Heart left ventricle (tissue), 16 donors: ENCODE measurements around the gene GRB14. TPM values are rescaled to one million over a fixed set of nuclear protein-coding genes. Genes with fewer than 3 reads are reported as not detected.
A peak's percentile ranks its signal among the peaks of the same experiment; 100 is the strongest.

Source experiments
- ATAC-seq, 4 donors: fragments of 200-7000 bp; cut with Tn5 transposase; one replicate each; pipeline ENCODE4 v1.9.1; 2020 to 2022; ENCODE audit warnings: moderate library complexity in 4 of 4, mild to moderate bottlenecking in 3 of 4, moderate number of reproducible peaks in 1 of 4
- DNase-seq, 5 donors: peaks; one replicate each; pipeline ENCODE4 v3.0.0-alpha.2; 2020
- H3K27ac ChIP-seq, 12 donors: fragments of 200-600 bp; sonication (generic) in 4 of 12; one replicate each; pipeline versions ENCODE4 v1.5.0 to v1.8.0; 2016 to 2022; ENCODE audit warnings: mild to moderate bottlenecking in 2 of 12
- H3K27me3 ChIP-seq, 9 donors: fragments of 200-600 bp; sonication (generic) in 2 of 9; one replicate each; pipeline versions ENCODE4 v1.5.1 to v1.8.0; 2016 to 2022; ENCODE audit warnings: mild to moderate bottlenecking in 3 of 9
- H3K36me3 ChIP-seq, 9 donors: fragments of 200-600 bp; sonication (generic) in 2 of 9; one replicate each; pipeline versions ENCODE4 v1.5.0 to v1.8.0; 2018 to 2022; ENCODE audit warnings: mild to moderate bottlenecking in 2 of 9
- H3K4me1 ChIP-seq, 12 donors: fragments of 200-600 bp; sonication (generic) in 4 of 12; one replicate each; pipeline versions ENCODE4 v1.5.0 to v1.8.0; 2016 to 2022; ENCODE audit warnings: mild to moderate bottlenecking in 3 of 12
- H3K4me3 ChIP-seq, 12 donors: fragments of 200-600 bp; sonication (generic) in 4 of 12; one replicate each; pipeline versions ENCODE4 v1.5.0 to v1.8.0; 2017 to 2022; ENCODE audit warnings: mild to moderate bottlenecking in 9 of 12, moderate library complexity in 4 of 12
- H3K9me3 ChIP-seq, 12 donors: fragments of 200-600 bp; sonication (generic) in 4 of 12; one replicate each; pipeline versions ENCODE4 v1.5.0 to v1.8.0; 2016 to 2022; ENCODE audit warnings: mild to moderate bottlenecking in 1 of 12
- POLR2A ChIP-seq, 2 donors: fragments of 450-650 bp; IDR thresholded peaks; one replicate each; pipeline ENCODE4 v1.6.1; 2017; ENCODE audit warnings: antibody characterized with exemption in 2 of 2, mild to moderate bottlenecking in 2 of 2, moderate library complexity in 2 of 2
- WGBS, 4 donors: extraction: QIAGEN DNeasy Blood & Tissue Kit in 2 of 4; methylation state at CpG; one replicate each; pipeline versions ENCODE4 v1.1.5 to v1.1.7; 2013 to 2018; 5-methylcytosine and 5-hydroxymethylcytosine counted together
- intact Hi-C, 10 donors: fragments of 100-400 bp; cut with DNase I; formaldehyde crosslinking; loops; one replicate each; pipeline versions ENCODE4 v1.11.1 to v1.14.2; 2022
- polyA plus RNA-seq, 2 donors: library from polyadenylated mRNA; stranded (reverse); fragments of 200-250 nt; gene quantifications; one replicate each; pipeline ENCODE4 v1.2.3, GENCODE V29; 2013
- total RNA-seq, 9 donors: library from RNA; depleted of rRNA in 2 of 9; stranded (reverse); fragments of >200 nt in 2 of 9; fragmentation: NEBNext Ultra II Directional in 3 of 9; extraction: Animal tissue kit (Norgen Biotek cat#: 25700) in 3 of 9; gene quantifications; one replicate each; pipeline versions ENCODE4 v1.1.0 to v1.2.4, GENCODE V29; 2016 to 2023
- TF ChIP-seq, protein P1 (sequence below), 12 donors: fragments of 200-600 bp; sonication (generic) in 4 of 12; IDR thresholded peaks; one replicate each; pipeline versions ENCODE4 v1.5.0 to v1.8.0; 2018 to 2022; ENCODE audit warnings: antibody characterized with exemption in 12 of 12, mild to moderate bottlenecking in 5 of 12
- donor health status: ischemic (EF 13 %, LVEDD 7.1; RV severe dilation, severe dysfunction).
- donor health status: healthy with polysubstance abuse.
- donor health status: DM: no; HTN: yes; CAD: no.
- donor health status: DM: no; HTN: no; CAD: no.
- donor health status: ischemic (EF 25% LVEDD 6.9; RV normal size, moderate dysfunction).
- donor health status: ischemic (EF 25% LVEDD 5.7; RV mildly dilated, moderate dysfunction).
- donor health status: healthy.
- donor health status: DM: yes; HTN: yes; CAD: no.
- donor health status: ischemic (EF 35%, LVEDD 5.7; RV mildly dilated, moderate dysfunction).
- donor health status: nonischemic (EF 11% LVEDD 7.7; RV severe dilation, severe dysfunction).
- donor health status: DM: yes; HTN: yes; CAD: no.
- donor health status: PGD.
- donor health status: ischemic (EF 29% LVEDD 5.4; RV normal size, mild dysfunction).
- donor health status: nonischemic (EF 23%, LVEDD 6.1; RV moderate dilation, normal function).

The GRB14 gene
- total and polyA plus RNA-seq, 11 donors = 2.7 to 42.3 (median 13.3) TPM

DNA sequence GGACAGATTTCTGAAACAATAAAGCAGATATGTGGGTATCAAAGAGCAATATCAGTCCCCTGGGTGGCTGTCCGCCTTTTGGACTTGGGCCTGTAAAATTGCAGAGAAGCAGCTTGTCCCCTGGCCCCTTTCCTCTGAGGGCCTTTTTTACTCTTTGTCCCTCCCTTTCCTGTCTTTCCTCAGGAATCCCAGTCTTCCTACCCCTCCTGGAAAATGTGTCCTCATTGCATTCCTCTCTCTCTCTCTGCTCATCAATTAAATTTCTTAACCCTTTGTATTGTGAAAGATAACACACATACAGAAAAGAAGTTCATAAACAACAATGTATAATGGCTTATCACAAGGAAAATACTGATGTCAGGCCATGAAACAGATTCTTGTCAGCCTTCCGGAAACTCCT lies 3.0 kb upstream of the GRB14 start:
- peaks cover 0 to 11% (median 0%) of the 10 kb centered on the region in 12 donors for H3K4me1 ChIP-seq
- DNase-seq (no peak), ATAC-seq (no peak)
- H3K4me3 ChIP-seq = no peak overlapping the region
- intact Hi-C loops = loop anchor here in 1 of 10 donors (5.0 kb wide), 1 partner anchor 98 kb away; no protein-coding TSS in a partner anchor
- no peak for TF ChIP-seq POLR2A (IDR thresholded peaks at IDR 0.05)
- TF ChIP-seq, protein P1, sequence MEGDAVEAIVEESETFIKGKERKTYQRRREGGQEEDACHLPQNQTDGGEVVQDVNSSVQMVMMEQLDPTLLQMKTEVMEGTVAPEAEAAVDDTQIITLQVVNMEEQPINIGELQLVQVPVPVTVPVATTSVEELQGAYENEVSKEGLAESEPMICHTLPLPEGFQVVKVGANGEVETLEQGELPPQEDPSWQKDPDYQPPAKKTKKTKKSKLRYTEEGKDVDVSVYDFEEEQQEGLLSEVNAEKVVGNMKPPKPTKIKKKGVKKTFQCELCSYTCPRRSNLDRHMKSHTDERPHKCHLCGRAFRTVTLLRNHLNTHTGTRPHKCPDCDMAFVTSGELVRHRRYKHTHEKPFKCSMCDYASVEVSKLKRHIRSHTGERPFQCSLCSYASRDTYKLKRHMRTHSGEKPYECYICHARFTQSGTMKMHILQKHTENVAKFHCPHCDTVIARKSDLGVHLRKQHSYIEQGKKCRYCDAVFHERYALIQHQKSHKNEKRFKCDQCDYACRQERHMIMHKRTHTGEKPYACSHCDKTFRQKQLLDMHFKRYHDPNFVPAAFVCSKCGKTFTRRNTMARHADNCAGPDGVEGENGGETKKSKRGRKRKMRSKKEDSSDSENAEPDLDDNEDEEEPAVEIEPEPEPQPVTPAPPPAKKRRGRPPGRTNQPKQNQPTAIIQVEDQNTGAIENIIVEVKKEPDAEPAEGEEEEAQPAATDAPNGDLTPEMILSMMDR (IDR thresholded peaks at IDR 0.05) = no peak
- 62 to 71% (median 66%) methylated on average over 2 of the region's 2 CpGs for WGBS, 4 donors
- H3K36me3 ChIP-seq = no peaks in the 10 kb centered on the region
- H3K27me3 ChIP-seq = peaks cover 0 to 24% (median 0%) of the 10 kb centered on the region in 9 donors
- peaks cover 0 to 4% (median 0%) of the 10 kb centered on the region in 12 donors for H3K9me3 ChIP-seq
- H3K27ac ChIP-seq = no peak overlapping the region

DNA sequence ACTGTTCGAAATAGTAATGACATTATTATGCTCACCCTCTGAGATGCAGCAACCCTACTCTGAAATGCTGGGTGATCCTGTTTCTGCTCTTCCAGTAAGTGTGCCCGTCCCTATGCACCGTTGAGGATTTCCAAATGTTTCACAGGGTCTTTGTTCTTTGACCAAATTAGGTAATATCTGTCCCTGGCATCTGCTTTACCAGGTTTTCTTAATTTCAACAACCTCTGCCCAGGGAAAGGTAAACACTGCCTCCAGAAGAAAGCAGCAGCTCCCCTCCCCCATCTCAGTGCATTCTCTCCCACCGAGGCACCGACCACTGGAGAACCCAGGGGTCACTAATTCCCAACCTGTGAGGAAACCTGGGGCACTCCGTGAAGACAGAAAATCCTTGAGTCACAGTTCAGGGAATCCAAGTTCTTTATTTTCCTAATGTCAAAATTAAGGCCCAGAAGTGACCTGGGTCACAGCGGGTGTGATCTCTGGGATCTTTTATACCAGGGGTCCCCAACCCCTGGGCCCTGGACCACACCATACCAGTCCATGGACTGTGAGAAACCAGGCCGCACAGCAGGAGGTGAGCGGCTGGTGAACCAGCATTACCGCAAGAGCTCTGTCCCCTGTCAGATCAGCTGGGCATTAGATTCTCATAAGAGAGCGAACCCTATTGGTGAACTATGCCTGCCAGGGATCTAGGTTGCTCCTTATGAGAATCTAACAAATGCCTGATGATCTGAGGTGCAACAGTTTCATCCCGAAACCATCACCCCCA lies 1.2 kb upstream of the GRB14 start:
- intact Hi-C loops = loop anchor here in 1 of 10 donors (5.0 kb wide), 1 partner anchor 100 kb away; no protein-coding TSS in a partner anchor
- WGBS, 4 donors = 86 to 90% (median 86%) methylated on average over 12 of the region's 12 CpGs
- DNase-seq (no peak), ATAC-seq (no peak)
- H3K27me3 ChIP-seq = peaks cover 0 to 24% (median 0%) of the 10 kb centered on the region in 9 donors
- no peak overlapping the region for H3K4me3 ChIP-seq
- no peaks in the 10 kb centered on the region for H3K36me3 ChIP-seq
- no peak overlapping the region for H3K27ac ChIP-seq
- TF ChIP-seq, protein P1 (IDR thresholded peaks at IDR 0.05) = no peak
- TF ChIP-seq POLR2A (IDR thresholded peaks at IDR 0.05) = no peak
- H3K9me3 ChIP-seq = no peaks in the 10 kb centered on the region
- peaks cover 0 to 11% (median 0%) of the 10 kb centered on the region in 12 donors for H3K4me1 ChIP-seq

GRCh38 chr2:164621764-164622105 lies 453 bp upstream of the GRB14 start:
- Histone ChIP-seq H3K27me3 (peaks cover 0 to 24% (median 0%) of the 10 kb centered on the region in 9 donors), H3K4me3 (peak overlapping the region; percentile 15 to 84 (median 68)), H3K9me3 (no peaks in the 10 kb centered on the region), H3K4me1 (peaks cover 0 to 11% (median 0%) of the 10 kb centered on the region in 12 donors), H3K27ac (peak overlapping the region in 5 of 12 donors; percentile 24 to 79 (median 53)), H3K36me3 (no peaks in the 10 kb centered on the region)
- ATAC-seq (peak in 2 of 4 donors; percentile 5 to 16), DNase-seq (peak in 2 of 5 donors; percentile 25 to 44)
- no peak for TF ChIP-seq POLR2A (IDR thresholded peaks at IDR 0.05)
- TF ChIP-seq, protein P1 (IDR thresholded peaks at IDR 0.05) = no peak
- intact Hi-C loops = loop anchor here in 1 of 10 donors (5.0 kb wide), 1 partner anchor 101 kb away; no protein-coding TSS in a partner anchor
- WGBS, 4 donors = 5 to 24% (median 6%) methylated on average over 4 to 13 of the region's 13 CpGs

DNA sequence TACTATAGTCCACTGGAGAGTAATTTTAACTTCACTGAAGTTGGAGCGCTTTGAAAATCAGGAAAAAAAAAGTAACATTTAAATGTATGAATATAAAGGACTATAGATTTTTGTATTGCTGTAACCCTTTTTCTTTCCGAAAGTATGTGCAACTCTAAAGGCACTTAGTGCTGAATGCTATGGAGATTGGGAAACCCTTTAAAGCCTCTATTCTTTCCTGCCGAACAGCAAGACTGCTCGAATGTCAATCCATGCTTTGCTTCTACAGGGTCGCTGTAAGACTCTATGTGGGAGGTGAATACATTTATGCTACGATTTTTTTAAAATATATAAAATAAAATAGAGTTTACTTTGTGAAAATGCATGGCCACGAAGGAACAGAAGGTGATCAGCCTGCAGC lies 825 bp downstream of the GRB14 start:
- Histone ChIP-seq H3K27ac (peak overlapping the region in 4 of 12 donors; percentile 40 to 79 (median 62)), H3K4me1 (peaks cover 0 to 11% (median 0%) of the 10 kb centered on the region in 12 donors), H3K36me3 (no peaks in the 10 kb centered on the region), H3K4me3 (peak overlapping the region; percentile 45 to 84 (median 68)), H3K9me3 (no peaks in the 10 kb centered on the region), H3K27me3 (peaks cover 0 to 24% (median 0%) of the 10 kb centered on the region in 9 donors)
- intact Hi-C loops = loop anchor here in 1 of 10 donors (5.0 kb wide), 1 partner anchor 102 kb away; no protein-coding TSS in a partner anchor
- ATAC-seq (peak in 1 of 4 donors; percentile 16), DNase-seq (no peak)
- 15 to 21% (median 17%) methylated on average over 7 of the region's 7 CpGs for WGBS, 4 donors
- TF ChIP-seq, protein P1 (IDR thresholded peaks at IDR 0.05) = no peak
- no peak for TF ChIP-seq POLR2A (IDR thresholded peaks at IDR 0.05)
